Measurements from ENCODE around the gene TMEM17. TPM values are rescaled to one million over a fixed set of nuclear protein-coding genes. Genes with fewer than 3 reads are reported as not detected.
A peak's percentile ranks its signal among the peaks of the same experiment; 100 is the strongest.

TMEM17 gene, protein sequence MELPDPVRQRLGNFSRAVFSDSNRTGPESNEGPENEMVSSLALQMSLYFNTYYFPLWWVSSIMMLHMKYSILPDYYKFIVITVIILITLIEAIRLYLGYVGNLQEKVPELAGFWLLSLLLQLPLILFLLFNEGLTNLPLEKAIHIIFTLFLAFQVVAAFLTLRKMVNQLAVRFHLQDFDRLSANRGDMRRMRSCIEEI
- polyA plus RNA-seq (2013, experiment 1 of 2): 2.5 TPM
- 2.6 TPM for polyA plus RNA-seq (2013, experiment 2 of 2)

DNA sequence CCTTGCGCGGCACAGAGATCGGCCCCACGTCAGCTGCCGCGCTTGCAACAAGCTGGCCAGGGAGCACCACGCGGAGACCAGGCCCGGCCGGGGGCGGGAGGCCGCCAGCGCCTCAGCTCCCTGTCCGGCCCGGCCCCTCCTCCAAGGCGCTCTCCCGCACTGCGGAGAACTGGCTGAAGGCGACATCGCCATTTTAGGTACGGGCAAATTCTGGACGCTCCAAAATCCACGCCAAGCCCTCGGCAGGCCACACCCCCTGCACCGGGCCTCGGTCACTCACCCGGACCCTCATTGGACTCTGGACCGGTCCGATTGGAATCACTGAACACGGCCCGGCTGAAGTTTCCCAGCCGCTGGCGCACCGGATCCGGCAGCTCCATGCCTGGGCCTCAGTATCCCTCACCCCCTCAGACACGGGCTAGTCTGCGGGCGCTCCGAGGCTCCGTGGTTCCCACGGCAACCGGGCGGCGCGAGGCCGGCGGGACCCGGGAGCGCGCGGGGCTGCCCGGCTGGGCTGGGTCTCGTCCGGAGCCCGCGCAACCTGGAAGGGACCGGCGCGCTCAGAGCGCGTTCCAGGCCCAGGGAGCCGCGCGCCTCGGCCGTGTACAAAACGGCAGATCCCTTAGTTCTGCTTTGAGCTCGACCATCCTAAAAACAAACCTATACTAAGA is at the start of gene TMEM17:
Gene TMEM17, minus strand, starts transcription at position 446 of the 671 bp plus-strand sequence. Its CDS starts 66 bp downstream, at position 380.
- Histone ChIP-seq H4K91ac (ENCODE audit: low read depth, low read length, poor library complexity) (no peak within 1 kb of the TSS), H2BK15ac (ENCODE audit: low read length) (no peak within 1 kb of the TSS), H3K4me3 (ENCODE audit: low read length in 2 of 2) (peak within 1 kb of the TSS; percentile 70 to 88), H3K4me1 (ENCODE audit: control insufficient read depth in 2 of 2, insufficient read depth in 1 of 2, low read depth in 1 of 2, low read length in 2 of 2) (no peaks in the 10 kb centered on the region), H3K27me3 (ENCODE audit: control insufficient read depth in 3 of 3, insufficient read depth in 3 of 3, low read depth in 1 of 3, low read length in 3 of 3) (no peaks in the 10 kb centered on the region), H3K4ac (ENCODE audit: low read length) (no peak within 1 kb of the TSS), H2AFZ (ENCODE audit: low read length) (peak within 1 kb of the TSS; percentile 97), H4K8ac (ENCODE audit: low read depth, low read length) (no peak within 1 kb of the TSS), H3K18ac (ENCODE audit: low read length) (peak within 1 kb of the TSS; percentile 87), H2BK5ac (ENCODE audit: low read length) (peak within 1 kb of the TSS; percentile 89), H3K27ac (replicated peaks; ENCODE audit: low read length) (peak within 1 kb of the TSS; percentile 90), H3K23ac (ENCODE audit: low read depth, low read length, poor library complexity) (peak within 1 kb of the TSS; percentile 69), H2AK5ac (ENCODE audit: low read depth, low read length) (no peak within 1 kb of the TSS), H3K36me3 (replicated peaks in 1 of 2; ENCODE audit: control insufficient read depth in 2 of 2, insufficient read depth in 2 of 2, low read length in 2 of 2) (peaks cover 0 to 6% of the 10 kb centered on the region in 2 donors), H3K4me2 (ENCODE audit: insufficient read depth, low read length, poor library complexity, severe bottlenecking) (peak within 1 kb of the TSS; percentile 64), H3K9me3 (replicated peaks in 1 of 2; ENCODE audit: control insufficient read depth in 2 of 2, insufficient read depth in 1 of 2, low read depth in 1 of 2, low read length in 2 of 2) (no peaks in the 10 kb centered on the region), H2BK120ac (ENCODE audit: low read depth, low read length) (no peak within 1 kb of the TSS), H3K9ac (ENCODE audit: low read depth, low read length, poor library complexity) (peak within 1 kb of the TSS; percentile 78), H3K79me1 (ENCODE audit: low read depth, low read length) (no peaks in the 10 kb centered on the region), H3K14ac (ENCODE audit: low read length) (no peak within 1 kb of the TSS), H2BK12ac (ENCODE audit: low read length) (no peak within 1 kb of the TSS)
- no CpG with 5 or more reads among the region's 68 CpGs for WGBS, 2 donors (ENCODE audit: extremely low coverage in 2 of 2, insufficient read length in 2 of 2, insufficient replicate concordance in 1 of 2)
- peak; percentile 91 for DNase-seq (ENCODE audit: low spot score)

DNA sequence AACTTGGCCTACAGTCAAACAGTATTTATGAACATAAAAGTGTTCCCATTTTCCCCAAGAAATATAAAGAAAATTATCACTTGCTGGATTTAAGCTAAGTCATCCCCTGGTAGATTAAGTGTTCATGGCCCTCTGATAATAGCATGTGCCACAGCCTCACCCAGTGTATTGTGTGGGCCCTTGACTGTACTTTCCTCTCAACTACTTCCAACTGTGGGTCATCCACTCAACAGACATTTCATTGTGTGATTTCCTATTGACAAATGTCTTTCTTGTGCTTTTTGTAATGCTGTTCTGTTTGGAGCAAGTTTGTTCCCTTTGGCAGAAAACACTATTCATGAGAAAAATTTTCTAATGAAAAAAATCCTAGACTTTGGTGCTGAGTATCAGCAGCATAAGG is 48.4 kb upstream of the TMEM17 start:
- H3K4ac ChIP-seq (ENCODE audit: low read length): no peak overlapping the region
- no peak overlapping the region for H4K8ac ChIP-seq (ENCODE audit: low read depth, low read length)
- no peaks in the 10 kb centered on the region for H3K36me3 ChIP-seq (replicated peaks in 1 of 2; ENCODE audit: control insufficient read depth in 2 of 2, insufficient read depth in 2 of 2, low read length in 2 of 2)
- no peak overlapping the region for H3K27ac ChIP-seq (replicated peaks; ENCODE audit: low read length)
- no peaks in the 10 kb centered on the region for H3K27me3 ChIP-seq (ENCODE audit: control insufficient read depth in 3 of 3, insufficient read depth in 3 of 3, low read depth in 1 of 3, low read length in 3 of 3)
- no peak overlapping the region for H3K9ac ChIP-seq (ENCODE audit: low read depth, low read length, poor library complexity)
- H2BK120ac ChIP-seq (ENCODE audit: low read depth, low read length): no peak overlapping the region
- H2AFZ ChIP-seq (ENCODE audit: low read length): no peak overlapping the region
- H4K91ac ChIP-seq (ENCODE audit: low read depth, low read length, poor library complexity): no peak overlapping the region
- no peak overlapping the region for H2BK12ac ChIP-seq (ENCODE audit: low read length)
- no peak overlapping the region for H3K14ac ChIP-seq (ENCODE audit: low read length)
- H2BK5ac ChIP-seq (ENCODE audit: low read length): no peak overlapping the region
- no peak overlapping the region for H2AK5ac ChIP-seq (ENCODE audit: low read depth, low read length)
- no peak overlapping the region for H3K4me2 ChIP-seq (ENCODE audit: insufficient read depth, low read length, poor library complexity, severe bottlenecking)
- no peak overlapping the region for H3K18ac ChIP-seq (ENCODE audit: low read length)
- no peaks in the 10 kb centered on the region for H3K79me1 ChIP-seq (ENCODE audit: low read depth, low read length)
- H3K4me1 ChIP-seq (ENCODE audit: control insufficient read depth in 2 of 2, insufficient read depth in 1 of 2, low read depth in 1 of 2, low read length in 2 of 2): no peaks in the 10 kb centered on the region
- no peak for DNase-seq (ENCODE audit: low spot score)
- no peaks in the 10 kb centered on the region for H3K9me3 ChIP-seq (replicated peaks in 1 of 2; ENCODE audit: control insufficient read depth in 2 of 2, insufficient read depth in 1 of 2, low read depth in 1 of 2, low read length in 2 of 2)
- H3K23ac ChIP-seq (ENCODE audit: low read depth, low read length, poor library complexity): no peak overlapping the region
- no peak overlapping the region for H2BK15ac ChIP-seq (ENCODE audit: low read length)
- no peak overlapping the region for H3K4me3 ChIP-seq (ENCODE audit: low read length in 2 of 2)

DNA sequence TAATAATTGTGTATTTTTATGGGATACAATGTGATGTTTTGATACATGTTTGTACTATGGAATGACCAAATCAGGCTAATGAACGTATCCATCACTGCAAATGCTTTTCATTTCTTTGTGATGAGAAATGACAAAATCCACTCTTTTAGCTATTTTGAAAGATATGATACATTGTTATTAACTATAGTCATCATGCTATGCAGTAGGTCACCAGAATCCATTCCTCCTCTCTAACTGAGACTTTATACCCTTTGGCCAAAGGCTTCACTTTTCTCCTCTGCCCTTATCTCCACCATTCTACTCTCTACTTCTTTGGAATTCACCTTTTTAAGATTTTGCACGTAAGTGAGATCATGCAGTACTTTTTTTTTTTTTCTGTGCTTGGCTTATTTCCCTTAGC is 44.5 kb upstream of the TMEM17 start:
- H3K9ac ChIP-seq (ENCODE audit: low read depth, low read length, poor library complexity): no peak overlapping the region
- H3K79me1 ChIP-seq (ENCODE audit: low read depth, low read length): no peaks in the 10 kb centered on the region
- H3K4me1 ChIP-seq (ENCODE audit: control insufficient read depth in 2 of 2, insufficient read depth in 1 of 2, low read depth in 1 of 2, low read length in 2 of 2): no peaks in the 10 kb centered on the region
- H3K9me3 ChIP-seq (replicated peaks in 1 of 2; ENCODE audit: control insufficient read depth in 2 of 2, insufficient read depth in 1 of 2, low read depth in 1 of 2, low read length in 2 of 2): no peaks in the 10 kb centered on the region
- H3K4me3 ChIP-seq (ENCODE audit: low read length in 2 of 2): no peak overlapping the region
- H3K14ac ChIP-seq (ENCODE audit: low read length): no peak overlapping the region
- H3K23ac ChIP-seq (ENCODE audit: low read depth, low read length, poor library complexity): no peak overlapping the region
- H3K4me2 ChIP-seq (ENCODE audit: insufficient read depth, low read length, poor library complexity, severe bottlenecking): no peak overlapping the region
- H3K4ac ChIP-seq (ENCODE audit: low read length): no peak overlapping the region
- no peak overlapping the region for H2BK5ac ChIP-seq (ENCODE audit: low read length)
- no peak overlapping the region for H3K18ac ChIP-seq (ENCODE audit: low read length)
- H3K27me3 ChIP-seq (ENCODE audit: control insufficient read depth in 3 of 3, insufficient read depth in 3 of 3, low read depth in 1 of 3, low read length in 3 of 3): no peaks in the 10 kb centered on the region
- no peak for DNase-seq (ENCODE audit: low spot score)
- H4K91ac ChIP-seq (ENCODE audit: low read depth, low read length, poor library complexity): no peak overlapping the region
- WGBS, 2 donors (ENCODE audit: extremely low coverage in 2 of 2, insufficient read length in 2 of 2, insufficient replicate concordance in 1 of 2): no CpG with 5 or more reads among the region's 2 CpGs
- no peaks in the 10 kb centered on the region for H3K36me3 ChIP-seq (replicated peaks in 1 of 2; ENCODE audit: control insufficient read depth in 2 of 2, insufficient read depth in 2 of 2, low read length in 2 of 2)
- H3K27ac ChIP-seq (replicated peaks; ENCODE audit: low read length): no peak overlapping the region
- H2BK12ac ChIP-seq (ENCODE audit: low read length): no peak overlapping the region
- H2AFZ ChIP-seq (ENCODE audit: low read length): no peak overlapping the region
- H2BK120ac ChIP-seq (ENCODE audit: low read depth, low read length): no peak overlapping the region
- no peak overlapping the region for H2AK5ac ChIP-seq (ENCODE audit: low read depth, low read length)
- no peak overlapping the region for H2BK15ac ChIP-seq (ENCODE audit: low read length)
- no peak overlapping the region for H4K8ac ChIP-seq (ENCODE audit: low read depth, low read length)

DNA sequence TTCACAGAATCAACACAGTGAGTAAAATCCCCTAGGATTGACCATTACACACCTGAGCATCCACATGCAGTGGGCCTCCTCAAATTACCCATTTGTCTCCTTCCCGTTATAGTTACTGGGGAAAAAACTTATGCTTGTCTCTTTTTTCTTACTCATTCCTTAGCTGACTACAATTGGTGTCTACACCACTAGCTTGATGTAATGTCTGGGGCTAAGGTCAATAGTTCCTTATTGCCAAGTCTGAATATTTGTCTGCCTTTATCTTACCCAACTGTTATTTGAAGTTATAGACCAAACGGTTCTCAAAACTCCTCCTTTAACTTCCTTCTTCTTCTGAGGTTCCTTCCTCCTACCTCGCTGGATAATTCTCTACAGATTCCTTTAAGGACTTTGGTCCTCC is 41.9 kb upstream of the TMEM17 start:
- H2AFZ ChIP-seq (ENCODE audit: low read length): no peak overlapping the region
- no peak overlapping the region for H2BK120ac ChIP-seq (ENCODE audit: low read depth, low read length)
- H4K91ac ChIP-seq (ENCODE audit: low read depth, low read length, poor library complexity): no peak overlapping the region
- H2BK12ac ChIP-seq (ENCODE audit: low read length): no peak overlapping the region
- H3K4me1 ChIP-seq (ENCODE audit: control insufficient read depth in 2 of 2, insufficient read depth in 1 of 2, low read depth in 1 of 2, low read length in 2 of 2): no peaks in the 10 kb centered on the region
- no peak overlapping the region for H3K4me2 ChIP-seq (ENCODE audit: insufficient read depth, low read length, poor library complexity, severe bottlenecking)
- no peaks in the 10 kb centered on the region for H3K79me1 ChIP-seq (ENCODE audit: low read depth, low read length)
- no peak overlapping the region for H3K14ac ChIP-seq (ENCODE audit: low read length)
- no CpG with 5 or more reads among the region's 3 CpGs for WGBS, 2 donors (ENCODE audit: extremely low coverage in 2 of 2, insufficient read length in 2 of 2, insufficient replicate concordance in 1 of 2)
- no peak overlapping the region for H4K8ac ChIP-seq (ENCODE audit: low read depth, low read length)
- no peak overlapping the region for H2AK5ac ChIP-seq (ENCODE audit: low read depth, low read length)
- H2BK15ac ChIP-seq (ENCODE audit: low read length): no peak overlapping the region
- H3K9me3 ChIP-seq (replicated peaks in 1 of 2; ENCODE audit: control insufficient read depth in 2 of 2, insufficient read depth in 1 of 2, low read depth in 1 of 2, low read length in 2 of 2): no peaks in the 10 kb centered on the region
- no peak overlapping the region for H3K27ac ChIP-seq (replicated peaks; ENCODE audit: low read length)
- no peaks in the 10 kb centered on the region for H3K36me3 ChIP-seq (replicated peaks in 1 of 2; ENCODE audit: control insufficient read depth in 2 of 2, insufficient read depth in 2 of 2, low read length in 2 of 2)
- H3K4me3 ChIP-seq (ENCODE audit: low read length in 2 of 2): no peak overlapping the region
- H3K9ac ChIP-seq (ENCODE audit: low read depth, low read length, poor library complexity): no peak overlapping the region
- H3K23ac ChIP-seq (ENCODE audit: low read depth, low read length, poor library complexity): no peak overlapping the region
- no peak overlapping the region for H3K18ac ChIP-seq (ENCODE audit: low read length)
- H3K4ac ChIP-seq (ENCODE audit: low read length): no peak overlapping the region
- H3K27me3 ChIP-seq (ENCODE audit: control insufficient read depth in 3 of 3, insufficient read depth in 3 of 3, low read depth in 1 of 3, low read length in 3 of 3): no peaks in the 10 kb centered on the region
- H2BK5ac ChIP-seq (ENCODE audit: low read length): no peak overlapping the region
- DNase-seq (ENCODE audit: low spot score): no peak

All from neuronal stem cell (in vitro differentiated cells).